Measurements from ENCODE around the gene RMRP. TPM values are rescaled to one million over a fixed set of nuclear protein-coding genes. Genes with fewer than 3 reads are reported as not detected.

The RMRP gene
- total RNA-seq, 4 donors from 2014 or later = 759 to 4,621 (median 3,503) TPM

- intact Hi-C loops (cut with DNase I) = no loop called here
- Histone ChIP-seq H3K27me3 (peaks cover 0 to 3% (median 0%) of the 10 kb centered on the region in 4 donors), H3K9me3 (no peaks in the 10 kb centered on the region), H3K4me1 (peaks cover 4 to 25% (median 7%) of the 10 kb centered on the region in 3 donors), H3K36me3 (no peaks in the 10 kb centered on the region), H3K4me3 (no peak overlapping the region), H3K27ac (no peak overlapping the region)
- no peak for DNase-seq
- TF ChIP-seq CTCF (IDR thresholded peaks at IDR 0.05) = no peak
- TF ChIP-seq POLR2A (IDR thresholded peaks at IDR 0.05) = no peak
- WGBS, 2 donors = 64 to 68% methylated on average over 6 of the region's 6 CpGs
Measured at GRCh38 chr9:35669331-35670145, 11.7 kb upstream of the RMRP start.

- 100% methylated on average over 1 to 2 of the region's 3 CpGs for WGBS, 2 donors
- H3K4me3 ChIP-seq = no peak overlapping the region
- intact Hi-C loops (cut with DNase I) = no loop called here
- peaks cover 6 to 28% (median 7%) of the 10 kb centered on the region in 3 donors for H3K4me1 ChIP-seq
- DNase-seq = no peak
- no peaks in the 10 kb centered on the region for H3K27me3 ChIP-seq
- H3K27ac ChIP-seq = no peak overlapping the region
- H3K9me3 ChIP-seq = no peaks in the 10 kb centered on the region
- no peaks in the 10 kb centered on the region for H3K36me3 ChIP-seq
- TF ChIP-seq CTCF (IDR thresholded peaks at IDR 0.05) (no peak), POLR2A (IDR thresholded peaks at IDR 0.05) (no peak)
Measured at GRCh38 chr9:35667939-35668338, 10.1 kb upstream of the RMRP start.

- WGBS, 2 donors = 68 to 92% methylated on average over 4 to 5 of the region's 5 CpGs
- H3K9me3 ChIP-seq = no peaks in the 10 kb centered on the region
- intact Hi-C loops (cut with DNase I) = no loop called here
- peaks cover 6 to 42% (median 11%) of the 10 kb centered on the region in 3 donors for H3K4me1 ChIP-seq
- H3K36me3 ChIP-seq = peaks cover 0 to 10% (median 0%) of the 10 kb centered on the region in 3 donors
- DNase-seq = no peak
- no peaks in the 10 kb centered on the region for H3K27me3 ChIP-seq
- H3K4me3 ChIP-seq = no peak overlapping the region
- TF ChIP-seq POLR2A (IDR thresholded peaks at IDR 0.05) (no peak), CTCF (IDR thresholded peaks at IDR 0.05) (no peak)
- H3K27ac ChIP-seq = no peak overlapping the region
Measured at GRCh38 chr9:35666549-35666948, 8.7 kb upstream of the RMRP start.

GRCh38 chr9:35666045-35666444 is 8.2 kb upstream of the RMRP start:
- Histone ChIP-seq H3K27ac (no peak overlapping the region), H3K27me3 (no peaks in the 10 kb centered on the region), H3K4me1 (peaks cover 7 to 47% (median 15%) of the 10 kb centered on the region in 3 donors), H3K36me3 (peaks cover 0 to 15% (median 0%) of the 10 kb centered on the region in 3 donors), H3K4me3 (no peak overlapping the region), H3K9me3 (no peaks in the 10 kb centered on the region)
- intact Hi-C loops (cut with DNase I) = no loop called here
- TF ChIP-seq CTCF (IDR thresholded peaks at IDR 0.05) (no peak), POLR2A (IDR thresholded peaks at IDR 0.05) (no peak)
- WGBS, 2 donors = 83 to 100% methylated on average over 1 of the region's 1 CpG
- DNase-seq = no peak

GRCh38 chr9:35665471-35665818 is 7.6 kb upstream of the RMRP start:
- no peak for DNase-seq
- Histone ChIP-seq H3K27me3 (no peaks in the 10 kb centered on the region), H3K36me3 (peaks cover 0 to 21% (median 0%) of the 10 kb centered on the region in 3 donors), H3K27ac (peak overlapping the region; percentile 50 to 96 (median 90)), H3K9me3 (no peaks in the 10 kb centered on the region), H3K4me3 (peak overlapping the region; percentile 31 to 68 (median 58)), H3K4me1 (peaks cover 9 to 53% (median 15%) of the 10 kb centered on the region in 3 donors)
- 15 to 25% methylated on average over 4 to 5 of the region's 5 CpGs for WGBS, 2 donors
- no peak for TF ChIP-seq POLR2A (IDR thresholded peaks at IDR 0.05)
- no peak for TF ChIP-seq CTCF (IDR thresholded peaks at IDR 0.05)
- intact Hi-C loops (cut with DNase I) = no loop called here

Measured in esophagus squamous epithelium (tissue), 5 donors.